CD4-positive, alpha-beta T cell treated with Interleukin-1 beta for 1 hour (primary cell): ENCODE results near the gene DDX23.
A peak's percentile ranks its signal among the peaks of the same experiment; 100 is the strongest.
"Not testable (repeated sequence)": the region's sequence is repeated elsewhere in the genome, so short reads cannot be mapped to it uniquely, and the experiment has no call there.

ENCODE experiments used
- DNase-seq, 2 donors: peaks; one replicate each; pipeline ENCODE4 v3.0.0-alpha.2; 2020 to 2022

Gene DDX23

DNA sequence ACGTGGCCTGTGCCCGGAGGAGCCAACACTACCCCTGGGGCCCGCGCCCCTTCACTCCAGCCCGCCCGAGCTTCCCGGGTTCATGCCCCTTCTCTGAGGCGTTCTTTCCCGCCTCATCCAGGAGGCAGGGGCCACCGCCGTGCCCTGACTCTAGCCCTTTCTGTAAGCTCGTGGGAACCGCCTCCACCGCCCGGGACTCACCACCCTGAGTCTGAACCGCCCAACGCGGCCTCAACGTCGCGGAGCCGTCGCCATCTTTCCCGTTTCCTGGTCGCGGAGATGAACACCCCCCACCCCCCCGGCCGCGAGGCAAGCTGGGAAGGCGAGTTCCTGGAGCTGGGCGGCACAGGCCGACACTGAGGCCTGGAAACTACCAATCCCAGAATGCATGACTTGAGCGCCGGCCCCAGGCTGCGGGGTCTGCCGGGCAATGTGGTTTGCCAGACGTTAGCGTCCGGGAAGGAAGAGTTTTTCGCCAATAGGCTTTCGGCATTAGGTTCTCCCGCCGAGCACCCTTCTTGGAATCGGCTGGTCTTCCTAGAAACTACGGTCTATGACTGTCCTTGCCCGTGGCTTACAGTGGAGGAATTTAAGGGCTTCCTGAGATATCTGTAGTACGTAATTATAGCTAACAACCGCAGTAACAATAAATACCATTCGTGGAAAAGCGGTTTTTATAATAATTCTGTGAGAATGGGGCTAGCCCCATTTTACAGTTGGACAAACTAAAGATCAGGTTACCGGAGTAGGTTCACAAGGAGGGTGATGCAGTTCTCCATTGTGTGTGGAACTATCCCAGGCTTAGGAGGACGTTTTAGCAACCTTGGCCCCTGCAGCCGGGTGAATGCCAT, at the start of gene DDX23:
Gene DDX23, minus strand, starts transcription at position 281 of the 851 bp plus-strand sequence. CDS start 6,381 bp downstream, outside the sequence.
- peak; percentile 94 for DNase-seq

DNA sequence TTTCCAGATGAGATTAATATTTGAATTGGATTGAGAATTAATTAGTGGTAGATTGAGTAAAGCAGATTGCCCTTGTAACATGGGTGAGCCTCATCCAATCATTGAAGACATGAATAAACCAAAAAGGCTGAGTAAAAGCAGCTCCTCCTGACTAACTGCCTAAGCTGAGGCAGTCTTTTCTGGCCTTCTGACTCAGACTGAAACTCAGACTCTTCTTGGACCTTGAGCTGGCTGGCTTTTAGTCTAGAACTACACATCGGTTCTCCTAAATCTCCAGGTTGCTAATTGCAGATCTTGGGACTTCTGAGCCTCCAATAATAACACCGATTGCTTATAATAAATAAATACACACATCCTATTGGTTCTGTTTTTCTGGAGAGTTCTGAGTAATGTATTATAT, 49.3 kb upstream of the DDX23 start:
- no peak for DNase-seq

DNA sequence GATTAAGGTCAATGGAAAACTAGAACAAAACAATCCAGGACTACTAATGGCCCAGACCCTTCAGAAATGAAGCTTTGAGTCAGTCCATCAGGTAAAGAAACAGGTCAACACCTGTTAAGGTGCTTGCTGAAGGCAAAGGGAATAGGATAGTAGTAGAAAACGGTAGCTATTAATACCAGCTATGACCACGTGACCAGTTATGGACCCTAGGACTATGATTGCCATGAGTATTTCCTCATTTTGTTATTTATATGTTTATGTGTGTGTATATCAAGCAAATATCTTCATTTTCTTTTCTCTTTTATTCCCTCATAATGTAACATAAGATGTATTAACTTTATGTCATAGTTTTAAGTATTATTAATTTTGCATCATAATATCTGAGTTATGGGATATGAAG, 47.7 kb upstream of the DDX23 start:
- no peak for DNase-seq

DNA sequence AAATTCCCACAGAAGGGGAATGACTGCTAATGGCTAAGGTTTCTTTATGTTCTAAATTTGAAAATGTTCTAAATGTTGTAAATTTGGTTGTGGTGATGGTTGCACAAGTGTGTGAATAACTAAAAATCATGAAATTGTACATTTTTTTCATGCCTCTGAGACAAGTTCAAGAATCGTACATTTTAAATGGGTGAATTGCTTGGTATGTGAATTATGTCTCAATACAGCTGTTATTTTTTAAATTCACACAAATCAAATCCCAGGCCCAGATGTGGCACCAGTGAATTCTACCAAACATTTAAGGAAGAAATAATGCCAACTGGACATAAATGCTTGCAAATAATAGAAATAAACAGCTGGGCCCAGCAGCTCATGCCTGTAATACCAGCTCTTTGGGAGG, 42.3 kb upstream of the DDX23 start:
- no peak for DNase-seq

DNA sequence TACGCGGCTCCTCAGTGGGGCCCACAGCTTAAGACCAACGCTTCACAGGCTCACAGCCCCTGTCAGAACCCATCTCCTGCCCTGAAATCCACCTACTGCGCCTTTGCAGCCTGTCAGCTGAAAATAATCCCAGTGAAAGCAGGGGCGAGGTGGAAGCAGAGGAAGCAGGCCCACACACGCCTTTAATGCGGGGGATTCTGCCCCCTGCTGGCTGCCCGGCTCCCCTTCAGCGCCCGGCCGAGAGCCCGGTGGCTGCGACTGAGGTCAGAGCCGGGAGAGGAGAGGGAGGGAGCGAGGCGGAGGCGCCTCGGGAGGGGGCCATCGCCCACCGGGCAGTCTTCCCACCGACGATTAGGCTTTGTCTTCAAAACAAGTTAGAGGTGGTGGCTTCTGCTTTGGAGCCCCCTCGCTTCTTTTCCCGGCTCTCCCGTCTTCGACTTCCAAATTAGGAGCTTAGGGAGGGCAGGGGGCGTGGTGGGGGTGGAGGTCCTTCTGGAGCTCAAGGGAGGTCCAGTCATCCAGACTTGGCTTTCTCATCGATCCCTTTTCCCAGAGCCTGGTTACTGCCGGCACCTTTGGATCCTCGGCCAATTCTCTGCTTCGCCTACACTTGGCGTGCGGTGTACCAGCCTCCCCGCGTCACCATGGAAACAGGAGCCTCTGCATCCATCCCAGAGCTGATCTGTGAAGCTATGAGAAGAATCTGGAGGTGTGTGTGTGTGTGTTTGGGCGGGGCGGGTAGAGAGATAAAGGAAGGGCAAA, 38.9 kb upstream of the DDX23 start:
- peak; percentile 72 to 75 for DNase-seq

DNA sequence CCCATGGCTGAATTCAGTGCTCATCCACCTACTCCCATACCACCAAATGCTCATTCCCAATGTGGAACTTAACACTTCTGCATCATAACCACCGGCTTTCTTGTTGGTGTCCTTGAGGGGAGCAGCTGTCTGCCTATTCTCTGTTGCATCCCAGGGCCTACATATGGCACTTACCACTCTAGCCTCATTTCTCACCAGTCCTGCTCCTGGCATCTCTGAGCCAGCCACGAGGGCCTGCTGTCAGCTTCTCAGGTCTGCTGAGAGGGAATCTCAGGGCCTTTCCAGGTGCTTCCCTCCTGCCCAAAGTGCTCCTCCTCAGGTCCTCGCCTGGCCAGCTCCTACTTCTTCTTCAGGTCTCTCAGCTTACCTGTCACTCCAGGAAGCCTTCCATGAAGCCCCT, 37.7 kb upstream of the DDX23 start:
- DNase-seq = no peak

DNA sequence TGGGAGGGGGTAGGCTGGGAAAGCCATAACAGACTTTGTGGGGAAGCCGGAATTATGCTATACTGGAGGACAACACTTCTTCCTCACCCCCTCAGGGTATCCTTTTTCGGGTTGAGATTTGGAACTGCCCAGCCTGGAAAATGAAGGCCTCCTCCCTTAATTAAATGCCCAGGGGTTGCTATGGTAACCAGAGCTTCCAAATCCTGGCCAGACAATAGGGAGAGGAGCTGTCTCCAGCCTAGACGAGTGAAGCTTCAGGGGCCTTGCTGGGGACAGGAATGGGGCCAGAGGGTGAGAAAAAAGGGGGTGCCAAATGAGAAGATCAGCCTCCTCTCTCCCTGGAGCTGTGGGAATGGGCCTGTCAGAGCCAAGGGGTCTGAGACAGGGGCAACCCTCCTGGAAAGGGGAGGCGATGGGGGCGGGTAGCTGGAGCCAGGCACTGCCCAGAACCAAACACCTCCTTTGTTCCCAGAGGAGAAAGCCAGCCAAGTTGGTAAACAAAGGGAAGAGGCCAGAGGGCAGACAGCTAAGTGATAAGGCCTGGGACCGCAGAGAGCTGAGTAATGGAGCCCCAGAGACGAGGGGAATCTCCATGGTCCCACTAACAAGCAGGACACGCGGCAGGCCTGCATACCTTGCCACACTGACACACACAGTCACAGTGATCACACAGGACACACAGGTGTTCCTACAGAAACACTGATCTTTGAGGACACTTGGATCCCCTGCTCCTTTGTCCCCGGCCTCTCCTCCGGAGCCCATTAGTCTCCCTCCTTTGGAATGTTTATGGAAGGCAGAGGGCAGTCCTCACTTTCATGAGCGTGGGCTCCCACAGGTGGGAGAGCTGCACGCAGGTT, 31.6 kb upstream of the DDX23 start:
- DNase-seq = no peak

DNA sequence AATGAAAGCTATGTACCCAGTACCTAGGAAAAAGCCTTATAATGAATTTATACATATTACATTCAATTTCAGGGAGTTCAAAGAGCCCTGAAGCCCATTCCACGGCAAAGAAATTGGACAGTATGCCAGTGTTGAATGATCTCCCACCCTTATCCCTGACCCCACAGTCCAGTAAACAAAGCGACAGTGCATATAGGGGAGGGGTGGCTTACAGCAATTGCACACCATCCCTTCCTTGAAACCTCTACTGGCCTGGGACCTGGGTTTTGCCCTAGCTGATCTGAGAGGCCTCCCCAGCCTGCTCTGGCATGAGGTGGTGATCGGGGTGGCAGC, 31.0 kb upstream of the DDX23 start:
- no peak for DNase-seq

DNA sequence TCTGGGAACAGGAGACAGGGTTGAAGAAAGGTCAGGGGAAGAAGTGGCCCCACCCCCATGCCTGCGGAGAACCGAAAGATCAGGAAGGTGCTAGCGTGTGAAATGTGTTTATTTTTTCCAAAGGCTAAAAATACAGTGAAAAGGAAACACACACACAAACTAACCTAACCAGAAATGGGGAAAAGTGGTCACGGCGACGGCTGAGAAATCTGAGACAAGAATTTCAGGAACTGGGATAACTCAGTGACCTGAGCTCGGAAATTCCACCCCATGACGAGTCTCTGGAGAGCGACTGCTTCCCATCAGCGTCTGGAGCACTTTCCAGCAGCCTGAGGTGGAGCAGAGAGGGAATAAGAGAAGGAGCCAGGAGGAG, 30.3 kb upstream of the DDX23 start:
- no peak for DNase-seq

DNA sequence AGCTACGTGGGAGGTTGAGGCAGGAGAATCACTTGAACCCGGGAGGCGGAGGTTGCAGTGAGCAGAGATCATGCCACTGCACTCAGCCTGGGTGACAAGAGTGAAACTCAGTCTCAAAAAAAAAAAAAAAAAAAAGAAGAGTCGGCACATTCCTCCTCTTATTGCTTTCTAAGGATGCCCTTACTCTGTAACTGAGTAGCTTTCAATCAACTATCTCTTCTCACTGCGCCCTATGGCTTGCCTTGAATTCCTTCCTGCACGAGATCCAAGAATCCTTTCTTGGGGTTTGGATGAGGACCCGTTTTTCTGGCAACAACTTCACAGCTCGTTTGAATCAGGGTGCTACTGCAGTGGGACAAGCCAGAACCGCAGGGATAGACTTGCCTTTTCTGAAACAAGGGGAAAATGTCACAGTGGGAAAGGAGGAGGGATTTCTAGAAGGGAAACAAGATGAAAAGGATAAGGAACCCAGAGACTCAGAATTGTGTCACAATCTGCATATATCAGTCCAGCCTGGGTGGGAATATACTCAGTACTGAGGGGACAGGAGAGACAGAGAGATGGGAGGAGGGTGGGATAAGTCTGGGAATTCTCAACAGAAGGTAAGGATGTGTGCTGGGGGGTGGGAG, 29.8 kb upstream of the DDX23 start:
- no peak for DNase-seq

DNA sequence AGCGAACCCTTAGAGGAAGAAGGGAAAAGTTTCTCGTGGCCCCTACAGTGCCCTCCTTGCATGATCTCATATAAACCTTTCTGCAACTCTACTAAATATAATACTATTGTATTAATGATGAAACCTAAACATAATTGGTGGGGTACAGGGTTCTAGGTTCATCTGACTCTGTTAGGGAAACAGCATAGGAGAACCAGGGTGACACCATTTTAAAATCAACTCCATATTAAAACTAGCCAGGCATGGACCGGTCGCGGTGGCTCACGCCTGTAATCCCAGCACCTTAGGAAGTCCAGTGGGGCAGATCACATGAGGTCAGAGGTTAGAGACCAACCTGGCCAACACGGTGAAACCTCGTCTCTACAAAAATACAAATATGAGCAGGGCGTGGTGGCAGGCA, 28.7 kb upstream of the DDX23 start:
- no peak for DNase-seq

DNA sequence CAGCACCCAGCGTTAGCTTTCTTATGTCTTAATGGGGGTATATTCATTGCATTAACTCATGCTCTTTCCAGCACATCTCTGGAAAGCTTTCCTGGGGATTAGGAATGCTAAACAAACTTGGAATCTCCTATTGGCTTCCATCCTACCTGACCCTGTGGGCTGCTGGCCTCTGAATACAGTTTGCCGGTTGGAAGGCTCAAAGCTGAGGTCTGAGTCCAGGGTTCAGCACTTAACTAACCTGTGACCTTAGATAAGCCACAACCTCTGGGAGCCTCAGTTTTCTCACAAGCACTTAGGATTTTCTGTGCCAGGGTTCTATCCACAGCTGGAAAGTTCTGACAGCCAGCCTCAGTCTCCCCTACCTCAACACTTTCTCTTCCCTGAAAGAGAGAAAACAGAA, 26.6 kb upstream of the DDX23 start:
- DNase-seq = no peak

DNA sequence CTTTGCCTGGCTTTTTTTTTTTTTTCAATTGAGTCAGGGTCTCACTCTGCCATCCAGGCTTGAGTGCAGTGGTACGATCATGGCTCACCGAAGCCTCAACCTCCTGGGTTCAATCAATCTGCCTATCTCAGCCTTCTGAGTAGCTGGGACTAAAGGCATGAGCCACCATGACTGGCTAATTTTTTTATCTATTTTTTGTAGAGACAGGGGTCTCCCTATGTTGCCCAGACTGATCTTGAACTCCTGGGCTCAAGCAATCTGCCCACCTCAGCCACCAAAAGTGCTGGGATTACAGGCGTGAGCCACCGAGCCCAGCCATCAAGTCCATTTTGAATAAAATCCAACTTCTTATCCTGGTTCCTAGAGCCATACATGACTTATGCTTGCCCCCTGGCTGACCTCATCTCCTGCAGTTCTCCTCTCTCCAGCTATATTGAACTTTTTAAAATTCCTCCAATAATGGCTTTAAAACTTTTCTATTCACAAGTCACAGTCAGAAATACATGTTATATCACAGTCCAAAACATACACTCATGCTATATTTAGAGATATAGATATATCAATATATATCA, 24.1 kb upstream of the DDX23 start:
- DNase-seq = no peak

DNA sequence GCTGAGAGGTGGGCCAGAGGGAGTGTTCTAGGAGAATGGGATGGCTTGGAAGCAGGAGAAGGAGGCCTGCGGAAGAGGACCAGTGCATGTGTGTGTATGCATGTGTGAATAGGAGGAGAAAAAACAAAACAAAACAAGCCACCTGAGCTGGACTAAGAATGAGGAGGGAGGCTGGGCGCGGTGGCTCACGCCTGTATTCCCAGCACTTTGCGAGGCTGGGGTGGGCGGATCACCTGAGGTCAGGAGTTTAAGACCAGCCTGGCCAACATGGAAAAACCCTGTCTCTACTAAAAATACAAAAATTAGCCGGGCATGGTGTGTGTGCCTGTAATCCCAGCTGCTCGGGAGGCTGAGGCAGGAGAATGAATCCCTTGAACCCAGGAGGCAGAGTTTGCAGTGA, 21.6 kb upstream of the DDX23 start:
- not testable (repeated sequence) for DNase-seq

DNA sequence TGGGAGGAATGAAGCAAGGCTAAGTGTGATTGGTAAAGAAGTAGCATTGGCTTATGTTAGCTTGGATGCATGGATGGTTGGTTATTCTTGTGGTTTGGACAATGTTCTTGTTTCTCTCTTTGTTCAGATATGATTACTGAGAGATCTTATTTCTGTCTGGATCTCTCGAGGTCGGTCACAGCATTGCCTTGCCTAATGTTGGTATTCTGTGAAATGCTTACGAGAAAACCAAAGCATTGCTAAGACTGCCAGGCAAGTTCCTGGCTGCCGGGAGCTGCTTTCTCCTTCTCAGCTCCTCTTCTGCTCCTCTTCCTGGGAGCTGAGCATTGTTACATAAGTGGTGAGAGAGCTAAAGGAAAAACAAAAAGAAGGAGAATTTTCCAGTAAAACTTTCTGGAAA, 21.1 kb upstream of the DDX23 start:
- no peak for DNase-seq

DNA sequence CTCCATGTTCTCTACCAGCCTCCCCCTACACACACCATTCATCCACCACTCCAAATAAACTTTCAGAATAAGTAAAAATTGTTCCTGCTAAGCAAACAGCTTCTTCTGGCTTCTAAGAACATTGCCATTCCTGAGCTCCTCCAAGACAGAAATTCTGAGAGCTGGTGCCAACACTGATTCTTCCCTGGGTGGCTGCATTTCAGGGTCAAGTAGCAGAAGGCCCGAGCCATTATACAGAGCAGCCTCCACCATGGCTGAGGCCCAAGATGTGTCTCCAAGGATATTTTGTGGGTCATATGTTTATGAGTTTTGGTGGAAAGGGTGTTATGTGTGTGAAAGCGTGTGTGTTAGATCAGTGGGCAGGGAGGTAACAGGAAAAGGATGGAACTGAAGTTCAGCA, 17.2 kb upstream of the DDX23 start:
- no peak for DNase-seq

DNA sequence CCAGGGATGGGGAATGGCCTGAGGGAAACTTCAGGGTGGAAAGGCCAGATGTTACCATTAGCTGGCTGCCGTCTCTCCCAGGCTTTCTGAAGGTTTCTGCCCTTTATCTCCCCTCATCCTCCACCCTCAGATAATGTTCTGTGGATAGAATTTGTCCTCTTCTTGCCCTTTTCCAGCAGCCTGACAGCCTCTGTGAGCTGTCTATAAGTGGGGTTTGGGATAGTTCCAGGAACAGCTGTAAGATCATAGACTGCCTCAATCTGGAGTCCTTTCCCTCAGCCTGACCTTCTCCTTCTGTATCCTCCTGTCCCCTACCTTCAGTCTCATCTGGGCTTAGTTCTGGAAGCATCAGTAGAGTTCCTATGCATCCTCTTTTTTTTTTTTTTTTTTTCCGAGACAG, 16.5 kb upstream of the DDX23 start:
- no peak for DNase-seq

DNA sequence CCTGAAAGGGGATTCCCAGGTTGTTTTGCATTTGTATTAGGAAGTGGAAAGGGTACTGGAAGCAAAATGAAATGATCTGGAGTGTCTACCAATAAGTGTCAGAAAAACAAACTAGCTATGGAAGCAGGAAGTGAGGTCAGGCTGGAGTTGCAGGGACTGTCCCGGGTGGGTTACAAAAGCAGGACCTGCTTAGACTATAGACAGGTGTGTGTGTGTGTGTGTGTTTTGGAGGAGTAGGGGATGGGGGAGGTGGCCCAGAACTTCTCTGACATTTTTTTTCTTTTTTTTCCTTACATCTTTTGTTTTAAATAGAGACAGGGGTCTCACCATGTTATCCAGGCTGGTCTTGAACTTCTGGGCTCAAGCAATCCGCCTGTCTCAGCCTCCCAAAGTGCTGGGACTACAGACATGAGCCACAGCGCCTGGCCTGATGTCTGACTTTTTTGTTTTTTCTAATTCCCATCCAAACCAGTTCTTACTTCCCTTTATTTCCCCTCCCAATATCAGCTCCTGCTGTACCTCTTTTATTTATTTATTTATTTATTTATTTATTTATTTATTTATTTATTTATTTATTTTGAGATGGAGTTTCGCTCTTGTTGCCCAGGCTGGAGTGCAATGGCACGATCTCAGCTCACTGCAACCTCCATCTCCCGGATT, 14.2 kb upstream of the DDX23 start:
- no peak for DNase-seq

DNA sequence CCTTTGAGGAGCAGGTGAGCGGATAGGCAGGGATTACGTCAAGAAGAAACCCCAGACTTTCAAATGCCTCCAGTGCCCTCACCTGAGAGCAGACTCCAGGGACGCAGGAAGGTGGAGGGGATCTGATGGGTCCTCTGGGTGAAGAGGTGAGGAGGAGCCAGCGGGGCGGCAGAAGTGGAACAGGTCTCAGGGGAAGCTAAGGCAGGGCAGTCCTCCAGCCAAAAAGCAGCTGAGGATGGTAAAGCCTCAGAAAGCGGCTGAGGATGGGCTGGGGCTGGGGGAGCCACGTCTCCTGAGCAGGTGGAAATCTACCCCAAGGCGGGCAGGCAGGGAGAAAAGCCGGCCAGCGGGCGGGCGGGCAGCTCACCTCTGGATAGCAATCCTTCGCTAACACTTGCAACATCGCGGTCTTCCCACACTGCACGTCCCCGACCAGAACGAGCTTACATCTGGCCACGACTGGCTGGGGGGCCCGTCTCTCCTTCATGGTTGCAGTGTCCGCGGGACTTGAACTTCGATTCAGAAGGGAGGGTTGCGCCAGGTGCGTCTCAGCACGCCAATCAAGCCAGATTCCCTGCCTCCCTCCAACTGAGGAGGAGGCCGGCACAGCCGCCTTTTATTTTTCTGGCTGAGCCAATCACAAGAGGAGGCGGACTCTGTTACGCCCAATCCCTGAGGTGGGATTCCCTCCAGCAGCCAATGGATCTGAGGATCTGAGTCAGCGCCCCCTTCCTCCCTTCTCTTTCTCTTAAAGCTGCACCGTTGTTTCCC, 13.5 kb upstream of the DDX23 start, which contains the start of gene RND1:
Gene RND1, minus strand, starts transcription at position 590 of the 771 bp plus-strand sequence. Its CDS starts 103 bp downstream, at position 487.
- peak; percentile 88 to 90 for DNase-seq

DNA sequence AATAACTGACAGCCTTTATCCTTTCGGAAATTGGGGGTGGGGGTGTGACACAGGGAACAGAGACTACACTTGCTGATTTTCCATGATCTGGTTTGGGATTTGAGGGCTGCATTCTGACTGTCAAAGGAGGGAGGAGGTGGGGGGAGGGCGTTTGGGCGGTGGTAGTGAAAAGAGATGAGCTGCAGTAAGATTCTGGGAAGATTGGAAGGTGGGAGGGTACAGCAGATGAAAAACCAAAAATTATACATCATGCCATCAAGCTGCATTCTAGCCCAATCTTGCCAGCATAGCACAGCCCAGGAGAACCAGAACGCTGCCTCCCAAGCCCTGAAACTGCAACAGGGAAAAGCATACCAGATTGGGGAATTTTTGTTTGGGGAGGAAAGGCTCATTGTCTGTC, 11.3 kb upstream of the DDX23 start:
- DNase-seq = no peak

DNA sequence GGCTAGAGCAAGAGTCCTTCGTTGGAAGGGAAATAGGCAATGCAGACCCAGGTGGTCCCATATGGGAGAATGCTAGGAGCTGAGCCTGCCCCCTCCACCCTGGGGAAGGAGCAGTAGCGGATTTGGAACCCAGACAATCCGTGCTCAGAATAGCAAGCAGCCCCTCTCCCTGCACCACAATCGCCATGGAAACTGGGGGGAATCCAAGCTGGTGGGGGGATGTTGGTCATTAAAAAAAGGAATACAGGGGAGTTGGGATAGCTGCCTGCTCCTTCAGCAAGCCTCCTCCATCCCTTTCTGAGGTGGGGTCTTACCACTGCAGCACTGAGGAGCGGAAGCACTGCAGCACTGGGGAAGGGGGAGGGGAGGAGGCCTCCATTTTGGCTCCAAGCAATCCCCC, 10.8 kb upstream of the DDX23 start:
- no peak for DNase-seq
